H9 (cell line): ENCODE data around the gene MEDAG. TPM values are rescaled to one million over a fixed set of nuclear protein-coding genes. Genes with fewer than 3 reads are reported as not detected.

ENCODE experiments used
- DNase-seq: peaks from one replicate; pipeline ENCODE4 v3.0.0-alpha.2; 2017
- H2AFZ ChIP-seq: one replicate; pipeline ENCODE4 v1.6.1; 2013; ENCODE audit warnings: mild to moderate bottlenecking, low read length, control low read depth, moderate library complexity
- H2AK5ac ChIP-seq: 2 replicates; pipeline ENCODE4 v1.6.1; 2013; ENCODE audit warnings: low read length, control low read depth, mixed read lengths; ENCODE audit not compliant: insufficient read length
- H2BK120ac ChIP-seq: one replicate; pipeline ENCODE4 v1.6.1; 2013; ENCODE audit warnings: low read depth, mild to moderate bottlenecking, low read length, control low read depth, inconsistent platforms; ENCODE audit not compliant: poor library complexity, severe bottlenecking
- H2BK12ac ChIP-seq: 2 replicates; pipeline ENCODE4 v1.6.1; 2013; ENCODE audit warnings: low read length, control low read depth, mixed read lengths, low read depth; ENCODE audit not compliant: insufficient read length
- H2BK15ac ChIP-seq: 2 replicates; pipeline ENCODE4 v1.6.1; 2013; ENCODE audit warnings: low read depth, low read length, control low read depth
- H2BK20ac ChIP-seq: one replicate; pipeline ENCODE4 v1.6.1; 2013; ENCODE audit warnings: low read depth, mild to moderate bottlenecking, low read length, control low read depth, inconsistent platforms; ENCODE audit not compliant: poor library complexity, severe bottlenecking
- H2BK5ac ChIP-seq: 2 replicates; pipeline ENCODE4 v1.6.1; 2013; ENCODE audit warnings: low read length, control low read depth, mixed read lengths; ENCODE audit not compliant: insufficient read length
- H3K14ac ChIP-seq: 2 replicates; pipeline ENCODE4 v1.6.1; 2013; ENCODE audit warnings: low read length, control low read depth; ENCODE audit not compliant: insufficient read depth
- H3K18ac ChIP-seq: 2 replicates; pipeline ENCODE4 v1.6.1; 2013; ENCODE audit warnings: low read depth, mild to moderate bottlenecking, mixed read lengths, low read length, control low read depth; ENCODE audit not compliant: insufficient read length
- H3K23ac ChIP-seq: 2 replicates; pipeline ENCODE4 v1.6.1; 2013; ENCODE audit warnings: low read length, control low read depth, mixed read lengths, low read depth; ENCODE audit not compliant: insufficient read length
- H3K23me2 ChIP-seq: 2 replicates; pipeline ENCODE4 v1.6.1; 2013; ENCODE audit warnings: low read depth, mild to moderate bottlenecking, mixed read lengths, low read length, control low read depth; ENCODE audit not compliant: insufficient read length, poor library complexity, severe bottlenecking
- H3K27ac ChIP-seq: 2 replicates; pipeline ENCODE4 v1.5.1; 2013; ENCODE audit warnings: low read length, control low read depth, mixed read lengths, low read depth; ENCODE audit not compliant: insufficient read length
- H3K27me3 ChIP-seq: 2 replicates; pipeline ENCODE4 v1.6.1; 2013; ENCODE audit warnings: low read length, control low read depth, inconsistent platforms; ENCODE audit not compliant: insufficient read depth
- H3K4ac ChIP-seq: 2 replicates; pipeline ENCODE4 v1.6.1; 2013; ENCODE audit warnings: low read depth, mild to moderate bottlenecking, control low read depth, inconsistent platforms, low read length, moderate library complexity
- H3K4me1 ChIP-seq: 2 replicates; pipeline ENCODE4 v1.6.1; 2013; ENCODE audit warnings: low read length, control low read depth, inconsistent platforms; ENCODE audit not compliant: insufficient read depth
- H3K4me2 ChIP-seq: 2 replicates; pipeline ENCODE4 v1.6.1; 2013; ENCODE audit warnings: low read length, control low read depth, mixed read lengths; ENCODE audit not compliant: insufficient read length, insufficient read depth
- H3K56ac ChIP-seq: 2 replicates; pipeline ENCODE4 v1.6.1; 2013; ENCODE audit warnings: low read depth, mild to moderate bottlenecking, mixed read lengths, low read length, control low read depth; ENCODE audit not compliant: insufficient read length
- H3K79me1 ChIP-seq: 2 replicates; pipeline ENCODE4 v1.6.1; 2013; ENCODE audit warnings: low read depth, mild to moderate bottlenecking, moderate library complexity, low read length, control low read depth, inconsistent platforms; ENCODE audit not compliant: insufficient read depth, poor library complexity, severe bottlenecking
- H3K79me2 ChIP-seq: 2 replicates; pipeline ENCODE4 v1.6.1; 2013; ENCODE audit warnings: low read length, control low read depth, inconsistent platforms; ENCODE audit not compliant: insufficient read depth
- H3K9ac ChIP-seq: 2 replicates; pipeline ENCODE4 v1.6.1; 2013; ENCODE audit warnings: low read length, control low read depth, mixed read lengths; ENCODE audit not compliant: insufficient read length; ENCODE audit errors: extremely low read depth
- H3K9me3 ChIP-seq: one replicate; pipeline ENCODE4 v1.6.1; 2013; ENCODE audit warnings: low read depth, low read length, inconsistent platforms; ENCODE audit not compliant: control insufficient read depth
- H3T11ph ChIP-seq: one replicate; pipeline ENCODE4 v1.6.1; 2013; ENCODE audit warnings: mild to moderate bottlenecking, low read length, control low read depth, inconsistent platforms
- H4K20me1 ChIP-seq: one replicate; pipeline ENCODE4 v1.6.1; 2013; ENCODE audit not compliant: control insufficient read depth, insufficient read length, insufficient read depth
- H4K5ac ChIP-seq: 2 replicates; pipeline ENCODE4 v1.6.1; 2013; ENCODE audit warnings: low read depth, mild to moderate bottlenecking, mixed read lengths, low read length, control low read depth; ENCODE audit not compliant: insufficient read length
- H4K8ac ChIP-seq: replicated peaks from 2 replicates; pipeline ENCODE4 v1.6.1; 2013; ENCODE audit warnings: low read length, control low read depth, mixed read lengths, low read depth; ENCODE audit not compliant: insufficient read length
- H4K91ac ChIP-seq: 2 replicates; pipeline ENCODE4 v1.6.1; 2013; ENCODE audit warnings: low read depth, mild to moderate bottlenecking, moderate library complexity, mixed read lengths, low read length, control low read depth; ENCODE audit not compliant: insufficient read length
- H3K27ac Mint-ChIP-seq, 3 experiments: 2 replicates in 2 of 3; 3 replicates in 1 of 3; pipeline ENCODE4 v1.8.0; 2020 to 2021; ENCODE audit warnings: mixed read lengths in 3 of 3, mild to moderate bottlenecking in 1 of 3, moderate library complexity in 1 of 3
- H3K27me3 Mint-ChIP-seq: 2 replicates; pipeline ENCODE4 v1.8.0; 2021; ENCODE audit warnings: low read depth, mild to moderate bottlenecking, moderate library complexity, mixed read lengths
- H3K36me3 Mint-ChIP-seq, 3 experiments: 2 replicates in 2 of 3; 3 replicates in 1 of 3; pipeline ENCODE4 v1.8.0; 2020 to 2021; ENCODE audit warnings: low read depth in 3 of 3, mixed read lengths in 3 of 3; ENCODE audit not compliant: insufficient read depth in 1 of 3
- H3K4me1 Mint-ChIP-seq, 2 experiments: 2 replicates each; pipeline ENCODE4 v1.8.0; 2020; ENCODE audit warnings: mixed read lengths in 2 of 2
- H3K4me3 Mint-ChIP-seq, 2 experiments: 2 replicates in 1 of 2; 3 replicates in 1 of 2; pipeline ENCODE4 v1.8.0; 2020 to 2021; ENCODE audit warnings: mild to moderate bottlenecking in 2 of 2, mixed read lengths in 2 of 2, moderate library complexity in 1 of 2
- H3K9me3 Mint-ChIP-seq, 2 experiments: 2 replicates in 1 of 2; 3 replicates in 1 of 2; pipeline ENCODE4 v1.8.0; 2020; ENCODE audit warnings: mild to moderate bottlenecking in 2 of 2, mixed read lengths in 2 of 2, moderate library complexity in 1 of 2
- CTCF ChIP-seq: fragments of 200-600 bp; sonication (generic); conservative IDR thresholded peaks from 3 replicates; pipeline ENCODE4 v1.8.0; 2021; ENCODE audit warnings: antibody characterized with exemption, mild to moderate bottlenecking
- WGBS: extraction: QIAGEN DNeasy Blood & Tissue Kit; methylation state at CpG from one replicate; pipeline ENCODE4 v1.1.7; 2013; ENCODE audit warnings: missing lambda C conversion rate, low lambda C conversion rate, mixed read lengths; ENCODE audit not compliant: insufficient read length; ENCODE audit errors: extremely low coverage; 5-methylcytosine and 5-hydroxymethylcytosine counted together
- total RNA-seq: library from RNA; stranded (reverse); gene quantifications from 2 replicates; pipeline ENCODE4 v1.2.1, GENCODE V29; 2021

MEDAG gene
- total RNA-seq, 1 experiment from 2014 or later = 0.87 TPM

DNA sequence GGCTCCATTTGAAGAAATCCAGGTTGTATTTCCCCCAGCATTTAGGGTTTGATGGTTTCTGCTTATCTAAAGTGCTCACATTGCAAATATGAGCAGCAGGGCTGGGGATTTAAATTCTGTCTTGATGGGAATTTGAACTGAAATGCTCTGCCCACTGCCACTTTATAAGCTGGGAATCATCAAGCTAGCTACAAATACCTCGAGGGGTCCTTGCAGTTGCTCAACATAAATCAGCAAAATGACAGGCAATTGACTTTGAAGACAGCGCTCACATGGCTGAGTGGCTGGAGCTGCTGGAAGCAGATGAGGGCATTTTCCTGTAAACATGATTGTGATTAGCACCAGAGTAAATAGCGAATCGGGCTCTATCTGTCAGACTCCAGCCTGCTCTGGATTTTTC is 39.4 kb upstream of the MEDAG start:
- Histone ChIP-seq H3K4ac (no peak overlapping the region), H2AFZ (no peak overlapping the region), H3K27ac (no peak overlapping the region), H3K4me1 (peaks cover 14% of the 10 kb centered on the region; the same call in 1 of the 2 replicates), H4K20me1 (no peaks in the 10 kb centered on the region), H4K8ac (no peak overlapping the region), H3K27me3 (peaks cover 8% of the 10 kb centered on the region; the same call in 1 of the 2 replicates), H2BK12ac (no peak overlapping the region), H4K91ac (no peak overlapping the region), H2BK120ac (no peak overlapping the region), H3K79me2 (no peaks in the 10 kb centered on the region), H3K4me2 (no peak overlapping the region), H3K23me2 (peaks cover 8% of the 10 kb centered on the region), H3K79me1 (no peaks in the 10 kb centered on the region), H2BK20ac (no peak overlapping the region), H3K56ac (no peak overlapping the region), H3K14ac (no peak overlapping the region), H2AK5ac (no peak overlapping the region), H4K5ac (no peak overlapping the region), H2BK5ac (no peak overlapping the region), H3K23ac (no peak overlapping the region), H3K9ac (no peak overlapping the region), H3K9me3 (no peaks in the 10 kb centered on the region), H2BK15ac (no peak overlapping the region), H3T11ph (no peak overlapping the region), H3K18ac (no peak overlapping the region)
- Mint-ChIP-seq H3K27me3 (peaks cover 26% of the 10 kb centered on the region), H3K27ac (no peak overlapping the region), H3K4me3 (no peak overlapping the region), H3K9me3 (no peaks in the 10 kb centered on the region; a peak in 1 of 5 replicates), H3K4me1 (peaks cover 53 to 71% of the 10 kb centered on the region in 2 experiments), H3K36me3 (peaks cover 0 to 6% (median 0%) of the 10 kb centered on the region in 3 experiments; a peak in 3 of 7 replicates)
- DNase-seq = no peak
- TF ChIP-seq CTCF = no peak
- WGBS = no CpG with 5 or more reads among the region's 4 CpGs
